ENCODE measurements around the gene KDM2B. TPM values are rescaled to one million over a fixed set of nuclear protein-coding genes. Genes with fewer than 3 reads are reported as not detected.

Gene KDM2B
- polyA plus RNA-seq, 3 donors, result 9.7 to 68.1 (median 9.7) TPM

DNA sequence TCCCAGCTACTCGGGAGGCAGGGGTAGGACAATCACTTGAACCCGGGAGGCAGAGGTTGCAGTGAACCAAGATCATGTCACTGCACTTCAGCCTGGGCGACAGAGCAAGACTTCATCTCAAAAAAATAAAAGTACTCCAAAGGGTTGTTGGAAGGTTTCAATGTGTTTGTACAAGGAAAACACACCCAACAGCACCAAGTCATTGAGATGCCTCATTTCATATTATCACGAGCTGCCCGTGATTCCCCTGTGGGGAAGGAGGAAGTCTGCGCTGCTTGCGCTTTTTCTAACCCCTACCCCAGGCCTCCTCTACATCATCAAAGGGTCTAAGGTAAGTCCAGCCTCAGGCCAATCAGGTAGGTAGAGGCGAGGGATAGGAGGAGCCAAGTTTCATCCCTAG lies 73.6 kb downstream of the KDM2B start:
- Histone ChIP-seq H3K9me3 (replicated peaks in 1 of 2; ENCODE audit: control insufficient read depth in 1 of 2, insufficient read depth in 1 of 2, low read length in 2 of 2) (no peaks in the 10 kb centered on the region), H2AFZ (ENCODE audit: insufficient read depth, low read depth, low read length, poor library complexity, severe bottlenecking) (no peak overlapping the region), H3K27ac (ENCODE audit: low read depth in 1 of 2, low read length in 2 of 2) (no peak overlapping the region), H3K9ac (ENCODE audit: insufficient read depth, low read length, poor library complexity, severe bottlenecking) (no peak overlapping the region), H4K20me1 (ENCODE audit: insufficient read depth, low read length) (no peaks in the 10 kb centered on the region), H3K27me3 (ENCODE audit: control insufficient read depth in 2 of 2, insufficient read depth in 2 of 2, low read length in 2 of 2) (no peaks in the 10 kb centered on the region), H3K4me1 (ENCODE audit: control insufficient read depth in 1 of 2, insufficient read depth in 2 of 2, low read length in 2 of 2) (no peaks in the 10 kb centered on the region), H3K36me3 (replicated peaks in 1 of 2; ENCODE audit: control insufficient read depth in 1 of 2, insufficient read depth in 2 of 2, low read length in 2 of 2) (peaks cover 36 to 82% of the 10 kb centered on the region in 2 donors), H3K4me2 (replicated peaks; ENCODE audit: extremely low read depth, low read length, poor library complexity, severe bottlenecking) (no peak overlapping the region), H3K4me3 (replicated peaks in 1 of 3; ENCODE audit: low read depth in 2 of 3, low read length in 3 of 3) (no peak overlapping the region), H3K79me2 (ENCODE audit: insufficient read depth, low read length) (no peaks in the 10 kb centered on the region)
- no peak overlapping the region for H3K4me3 Mint-ChIP-seq
- no peaks in the 10 kb centered on the region for H3K9me3 Mint-ChIP-seq
- peaks cover 0 to 3% (median 2%) of the 10 kb centered on the region in 3 donors for H3K27me3 Mint-ChIP-seq (ENCODE audit: low read depth in 3 of 3)
- H3K36me3 Mint-ChIP-seq, result peaks cover 64 to 79% of the 10 kb centered on the region in 2 donors
- TF ChIP-seq, protein P1, sequence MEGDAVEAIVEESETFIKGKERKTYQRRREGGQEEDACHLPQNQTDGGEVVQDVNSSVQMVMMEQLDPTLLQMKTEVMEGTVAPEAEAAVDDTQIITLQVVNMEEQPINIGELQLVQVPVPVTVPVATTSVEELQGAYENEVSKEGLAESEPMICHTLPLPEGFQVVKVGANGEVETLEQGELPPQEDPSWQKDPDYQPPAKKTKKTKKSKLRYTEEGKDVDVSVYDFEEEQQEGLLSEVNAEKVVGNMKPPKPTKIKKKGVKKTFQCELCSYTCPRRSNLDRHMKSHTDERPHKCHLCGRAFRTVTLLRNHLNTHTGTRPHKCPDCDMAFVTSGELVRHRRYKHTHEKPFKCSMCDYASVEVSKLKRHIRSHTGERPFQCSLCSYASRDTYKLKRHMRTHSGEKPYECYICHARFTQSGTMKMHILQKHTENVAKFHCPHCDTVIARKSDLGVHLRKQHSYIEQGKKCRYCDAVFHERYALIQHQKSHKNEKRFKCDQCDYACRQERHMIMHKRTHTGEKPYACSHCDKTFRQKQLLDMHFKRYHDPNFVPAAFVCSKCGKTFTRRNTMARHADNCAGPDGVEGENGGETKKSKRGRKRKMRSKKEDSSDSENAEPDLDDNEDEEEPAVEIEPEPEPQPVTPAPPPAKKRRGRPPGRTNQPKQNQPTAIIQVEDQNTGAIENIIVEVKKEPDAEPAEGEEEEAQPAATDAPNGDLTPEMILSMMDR (IDR thresholded peaks at IDR 0.05), result no peak
- DNase-seq, result no peak
- H3K27ac Mint-ChIP-seq, result peak overlapping the region in 2 of 7 donors; percentile 30 to 40
- intact Hi-C loops (cut with micrococcal nuclease), result no loop called here
- no CpG with 5 or more reads among the region's 8 CpGs for WGBS (ENCODE audit: insufficient coverage)
- H3K4me1 Mint-ChIP-seq, result no peaks in the 10 kb centered on the region

DNA sequence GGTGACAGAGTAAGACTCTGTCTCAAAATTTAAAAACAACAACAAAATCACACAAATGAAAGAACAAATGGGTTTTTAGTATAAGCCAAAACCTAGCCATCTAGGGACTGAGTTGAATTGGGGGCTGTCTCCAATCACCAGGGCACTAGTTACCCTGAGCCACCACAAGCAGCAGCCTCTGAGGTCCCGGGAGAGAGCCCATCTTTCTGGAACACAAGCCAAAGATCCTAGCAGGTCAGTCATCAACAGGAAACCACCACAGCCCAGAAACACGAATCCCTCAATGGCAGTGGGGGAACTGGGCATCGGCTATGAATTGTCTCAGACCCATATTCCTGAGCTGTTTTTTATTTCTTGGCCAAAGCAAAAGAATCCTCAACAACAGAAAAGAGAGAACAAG lies 75.3 kb downstream of the KDM2B start:
- no peak for DNase-seq
- no peaks in the 10 kb centered on the region for H3K27me3 ChIP-seq (ENCODE audit: control insufficient read depth in 2 of 2, insufficient read depth in 2 of 2, low read length in 2 of 2)
- H3K4me3 ChIP-seq (replicated peaks in 1 of 3; ENCODE audit: low read depth in 2 of 3, low read length in 3 of 3), result no peak overlapping the region
- no peaks in the 10 kb centered on the region for H3K79me2 ChIP-seq (ENCODE audit: insufficient read depth, low read length)
- no peaks in the 10 kb centered on the region for H3K4me1 ChIP-seq (ENCODE audit: control insufficient read depth in 1 of 2, insufficient read depth in 2 of 2, low read length in 2 of 2)
- intact Hi-C loops (cut with micrococcal nuclease), result no loop called here
- no peak overlapping the region for H3K4me2 ChIP-seq (replicated peaks; ENCODE audit: extremely low read depth, low read length, poor library complexity, severe bottlenecking)
- Mint-ChIP-seq H3K36me3 (peaks cover 64 to 78% of the 10 kb centered on the region in 2 donors), H3K9me3 (no peaks in the 10 kb centered on the region), H3K27ac (peak overlapping the region in 1 of 7 donors; percentile 30), H3K4me3 (no peak overlapping the region), H3K4me1 (no peaks in the 10 kb centered on the region), H3K27me3 (ENCODE audit: low read depth in 3 of 3) (peaks cover 0 to 3% (median 2%) of the 10 kb centered on the region in 3 donors)
- no peaks in the 10 kb centered on the region for H3K9me3 ChIP-seq (replicated peaks in 1 of 2; ENCODE audit: control insufficient read depth in 1 of 2, insufficient read depth in 1 of 2, low read length in 2 of 2)
- whole genome bisulfite sequencing (ENCODE audit: insufficient coverage), result 83% methylated on average over 2 of the region's 3 CpGs
- peaks cover 31 to 74% of the 10 kb centered on the region in 2 donors for H3K36me3 ChIP-seq (replicated peaks in 1 of 2; ENCODE audit: control insufficient read depth in 1 of 2, insufficient read depth in 2 of 2, low read length in 2 of 2)
- no peak overlapping the region for H3K9ac ChIP-seq (ENCODE audit: insufficient read depth, low read length, poor library complexity, severe bottlenecking)
- no peaks in the 10 kb centered on the region for H4K20me1 ChIP-seq (ENCODE audit: insufficient read depth, low read length)
- no peak overlapping the region for H2AFZ ChIP-seq (ENCODE audit: insufficient read depth, low read depth, low read length, poor library complexity, severe bottlenecking)
- TF ChIP-seq, protein P1 (IDR thresholded peaks at IDR 0.05), result no peak
- H3K27ac ChIP-seq (ENCODE audit: low read depth in 1 of 2, low read length in 2 of 2), result no peak overlapping the region

Data from CD14-positive monocyte (primary cell).